Globus pallidus (tissue), 1 donor: ENCODE data around the gene CIAPIN1.
"Not testable (repeated sequence)": the region's sequence is repeated elsewhere in the genome, so short reads cannot be mapped to it uniquely, and the experiment has no call there.

ENCODE experiments used
- DNase-seq: peaks from one replicate; pipeline ENCODE4 v3.0.0-alpha.2; 2015; ENCODE audit warnings: low spot score

Gene CIAPIN1

DNA sequence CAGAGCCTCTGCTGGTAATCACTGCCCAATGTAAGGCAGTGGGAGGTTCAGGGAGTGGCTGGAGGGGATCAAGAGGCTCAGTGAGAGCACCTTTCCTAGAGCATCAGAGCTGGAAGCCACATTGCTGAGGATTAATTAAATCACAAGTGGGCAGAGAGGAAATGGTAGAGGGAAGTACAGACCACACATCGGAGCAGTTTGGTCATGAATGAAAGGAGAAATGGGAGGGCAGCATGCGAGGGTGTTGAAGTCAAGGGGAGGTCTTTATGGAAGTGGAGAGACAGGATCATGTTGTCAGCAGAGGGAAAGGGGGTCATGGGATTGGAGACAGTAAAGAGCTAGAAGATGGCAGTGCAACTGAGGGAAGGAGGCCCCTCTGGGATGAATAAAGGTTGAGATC, 40.3 kb downstream of the CIAPIN1 start:
- no peak for DNase-seq

DNA sequence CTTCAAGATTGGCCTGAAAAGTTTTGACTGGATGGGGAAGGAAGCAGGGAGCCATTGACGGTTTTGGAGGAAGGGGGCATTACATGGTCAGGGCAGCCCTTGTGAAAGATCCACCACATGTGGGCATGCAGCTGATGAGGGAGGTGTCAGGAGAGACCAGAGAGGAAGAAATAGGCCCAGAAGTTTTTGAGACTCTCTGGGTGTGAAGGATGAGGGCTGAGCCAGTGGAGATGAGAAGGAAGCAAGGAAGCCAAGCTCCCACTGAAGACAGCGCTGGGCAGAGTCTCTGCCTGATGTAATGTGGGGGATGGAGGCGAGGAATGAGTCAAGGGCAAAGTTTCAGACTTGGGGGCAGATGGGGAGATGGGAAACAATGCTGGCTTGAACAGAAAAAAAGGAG, 42.1 kb downstream of the CIAPIN1 start:
- no peak for DNase-seq

DNA sequence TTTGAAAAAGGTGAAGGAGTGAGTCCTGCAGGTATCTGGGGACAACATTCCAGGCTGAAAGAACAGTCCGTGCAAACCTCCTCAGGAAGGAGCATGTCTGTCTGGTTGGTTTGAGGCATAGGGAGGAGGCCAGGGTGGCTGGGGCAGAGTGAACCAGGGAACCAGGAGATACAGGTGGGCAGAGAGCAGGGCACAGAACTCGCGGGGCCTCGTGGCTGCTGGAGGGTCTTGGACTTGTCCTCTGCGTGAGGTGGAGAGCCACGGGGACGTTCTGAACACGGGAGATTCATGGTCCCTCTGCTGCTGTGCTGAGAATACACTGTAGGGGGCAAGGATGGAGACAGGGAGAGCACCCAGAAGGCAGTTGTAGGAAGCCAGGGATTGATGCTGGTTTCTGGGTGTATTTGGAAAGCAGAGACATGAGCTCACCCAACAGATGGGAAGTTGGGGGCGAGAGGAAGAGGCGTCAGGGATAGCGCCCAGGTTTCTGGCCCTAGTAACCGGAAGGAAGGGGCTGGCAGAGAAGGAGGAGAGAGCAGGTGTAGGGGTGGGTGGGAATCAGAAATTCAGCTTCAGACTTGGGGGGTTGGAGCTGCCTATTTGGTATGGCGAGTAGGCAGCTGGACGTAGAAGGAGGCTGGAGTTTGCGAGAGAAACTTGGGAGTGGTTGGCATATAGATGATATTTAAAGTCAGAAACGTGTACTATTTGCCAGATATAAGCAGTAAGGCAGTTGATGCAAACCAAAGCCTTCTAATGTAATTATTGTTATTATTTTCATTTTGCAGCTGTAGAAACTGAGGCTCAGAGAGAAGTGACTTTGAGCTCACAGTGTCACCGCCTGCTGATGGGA, 43.0 kb downstream of the CIAPIN1 start, which contains the start of gene CCL17:
CCL17 (plus strand) TSS at position 803 of the 853 bp plus-strand sequence. CDS start 9,166 bp downstream, outside the sequence.
- no peak for DNase-seq

DNA sequence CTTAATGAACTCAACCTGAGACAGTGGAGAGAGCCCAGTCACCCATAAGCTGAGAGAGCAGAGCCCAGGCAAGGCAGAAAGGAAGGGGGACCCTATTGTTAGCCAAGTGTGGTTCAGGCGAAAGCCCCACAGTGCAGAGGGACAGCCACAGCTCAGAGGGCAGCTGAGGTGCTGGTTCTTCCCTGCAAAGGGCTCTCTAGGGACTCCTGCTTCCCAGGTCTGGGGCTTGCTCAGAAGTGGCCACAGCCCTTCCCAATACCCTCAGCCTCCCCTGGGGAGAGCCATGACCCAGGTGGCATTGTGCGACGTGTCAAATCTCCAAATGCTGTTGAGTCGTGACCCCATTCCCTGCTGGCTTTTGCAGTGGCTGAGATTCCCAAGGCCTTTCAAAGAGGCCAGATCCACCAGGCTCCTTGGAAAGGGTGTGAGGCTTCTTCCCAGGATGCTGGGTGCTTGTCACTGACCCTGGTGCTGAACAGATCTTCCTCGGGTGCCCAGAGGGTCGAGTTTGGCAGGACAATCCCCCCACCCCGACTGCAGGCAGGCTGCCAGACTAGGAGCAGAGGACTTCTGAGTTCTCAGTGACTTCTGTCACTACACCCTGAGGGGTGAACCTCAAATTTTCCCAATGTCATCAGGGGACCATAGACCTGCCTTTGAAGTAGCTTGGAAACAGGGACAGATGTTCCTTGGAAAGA, 45.1 kb downstream of the CIAPIN1 start:
- DNase-seq, result no peak

DNA sequence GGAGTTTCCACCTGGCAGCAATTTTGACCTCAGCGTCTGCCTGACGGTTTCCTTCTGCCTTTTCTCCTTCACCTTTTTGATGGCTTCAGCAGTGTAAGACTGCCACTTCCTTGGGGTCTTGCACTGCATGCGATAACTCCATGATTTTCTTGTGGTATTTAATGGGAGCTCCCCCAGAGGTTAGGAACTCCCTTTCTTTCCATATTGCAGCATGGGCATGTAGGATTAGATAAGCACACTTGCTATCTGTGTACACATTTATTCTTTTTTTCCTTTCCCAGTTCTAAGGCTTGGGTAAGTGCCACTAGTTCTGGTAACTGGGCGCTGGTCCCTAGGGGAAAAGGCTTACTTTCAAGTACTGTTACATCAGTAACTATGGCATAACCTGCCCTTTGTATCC, 49.7 kb downstream of the CIAPIN1 start:
- DNase-seq, result not testable (repeated sequence)

DNA sequence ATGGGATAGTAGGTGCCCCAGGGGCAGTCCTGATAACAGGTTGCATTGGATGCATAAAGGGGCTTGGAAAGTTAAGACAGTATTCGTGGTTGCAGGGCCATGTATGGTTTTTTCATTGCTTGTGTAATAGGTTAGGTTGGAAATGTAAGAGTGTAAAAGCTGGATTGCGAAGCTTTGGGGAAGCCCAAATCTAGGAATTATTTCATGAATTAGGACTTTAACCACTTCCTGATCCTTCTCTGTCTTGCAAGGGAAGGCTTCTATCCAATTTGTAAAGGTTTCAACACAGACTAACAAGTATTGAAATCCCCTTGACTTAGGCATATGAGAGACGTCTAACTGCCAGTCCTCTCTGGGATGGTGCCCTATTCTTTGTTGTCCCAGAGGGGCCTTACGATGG, 50.4 kb downstream of the CIAPIN1 start:
- DNase-seq, result no peak

DNA sequence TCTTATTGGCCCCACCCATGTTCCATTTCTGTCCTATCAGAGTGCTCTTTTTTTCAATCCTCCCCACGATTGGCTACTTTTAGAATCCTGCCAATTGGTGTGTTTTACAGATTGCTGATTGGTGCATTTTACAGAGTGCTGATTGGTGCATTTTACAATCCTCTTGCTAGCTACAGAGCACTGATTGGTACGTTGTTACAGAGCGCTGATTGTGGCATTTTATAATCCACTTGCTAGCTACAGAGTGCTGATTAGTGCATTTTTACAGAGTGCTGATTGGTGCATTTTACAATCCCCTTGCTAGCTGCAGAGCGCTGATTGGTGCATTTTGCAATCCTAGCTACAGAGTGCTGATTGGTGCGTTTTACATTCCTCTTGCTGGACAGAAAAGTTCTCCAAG, 52.2 kb downstream of the CIAPIN1 start:
- no peak for DNase-seq

DNA sequence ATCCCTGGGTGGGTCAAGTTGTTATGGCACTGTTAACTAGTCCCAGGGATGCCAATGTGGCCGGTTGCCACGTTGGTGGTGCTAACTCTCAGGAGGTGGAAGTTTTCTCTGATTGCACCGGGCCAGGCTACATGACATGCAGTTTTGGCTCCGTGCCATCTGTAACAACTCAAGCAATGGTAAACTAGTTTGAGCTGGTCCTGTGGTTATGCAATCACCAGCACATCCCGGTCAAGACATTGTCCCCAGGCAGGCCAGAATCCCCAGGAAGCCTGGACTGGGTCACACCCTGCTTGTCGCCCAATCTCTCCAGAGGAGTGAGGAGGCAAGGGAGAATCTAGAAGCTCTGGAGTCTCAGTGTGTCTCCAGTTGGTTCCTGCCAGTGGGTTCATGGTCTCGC, 52.7 kb downstream of the CIAPIN1 start:
- no peak for DNase-seq

DNA sequence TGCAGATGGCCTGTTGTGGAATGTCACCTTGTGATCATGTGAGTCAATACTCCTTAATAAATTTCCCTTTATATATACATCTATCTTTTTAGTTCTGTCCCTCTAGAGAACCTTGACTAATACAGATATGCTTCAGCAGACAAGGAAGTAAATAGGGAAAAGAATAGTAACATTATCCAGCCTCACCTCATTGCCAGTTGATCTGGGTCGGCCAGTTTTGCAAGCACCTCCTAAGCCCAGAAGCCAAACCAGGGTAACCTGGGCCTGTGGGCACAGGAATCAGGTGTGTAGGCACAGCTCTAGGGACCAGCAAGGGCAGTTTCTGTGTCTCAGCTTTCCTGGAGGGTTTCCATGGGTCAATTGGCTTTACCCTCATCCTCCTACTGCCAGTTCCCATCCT, 54.5 kb downstream of the CIAPIN1 start:
- no peak for DNase-seq

DNA sequence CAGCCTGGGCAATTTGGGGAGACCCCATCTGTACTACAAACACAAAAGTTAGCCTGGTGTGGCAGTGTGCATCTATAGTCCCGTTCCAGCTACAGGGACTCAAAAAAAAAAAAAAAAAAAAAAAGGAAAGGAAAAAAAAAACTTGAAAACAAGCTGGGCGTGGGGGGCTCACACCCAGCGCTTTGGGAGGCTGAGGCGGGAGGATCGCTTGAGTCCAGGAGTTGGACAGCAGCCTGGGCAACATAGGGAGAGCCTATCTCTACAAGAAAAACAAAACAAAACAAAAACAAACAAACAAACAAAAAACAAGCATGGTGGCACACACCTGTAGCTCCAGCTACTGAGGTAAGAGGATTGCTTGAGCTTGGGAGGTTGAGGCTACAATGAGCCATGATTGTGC, 55.5 kb downstream of the CIAPIN1 start:
- no peak for DNase-seq

DNA sequence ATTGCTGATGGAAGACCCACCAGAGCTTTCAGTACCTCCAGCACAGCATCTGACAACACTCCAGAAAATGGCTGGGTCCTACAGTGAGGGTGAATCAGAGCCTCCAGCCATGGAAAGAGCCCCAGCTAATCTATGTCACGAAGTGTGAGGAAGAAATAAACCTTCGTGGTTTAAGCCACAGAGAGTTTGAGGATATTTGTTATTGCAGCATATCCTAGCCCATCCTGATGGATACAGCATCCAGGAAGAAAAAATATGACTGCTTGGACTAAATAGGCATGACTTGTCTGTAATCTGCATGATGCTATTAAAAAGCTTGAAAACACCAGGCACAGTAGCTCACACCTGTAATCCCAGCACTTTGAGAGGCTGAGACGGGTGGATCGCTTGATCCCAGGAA, 55.9 kb downstream of the CIAPIN1 start:
- no peak for DNase-seq

DNA sequence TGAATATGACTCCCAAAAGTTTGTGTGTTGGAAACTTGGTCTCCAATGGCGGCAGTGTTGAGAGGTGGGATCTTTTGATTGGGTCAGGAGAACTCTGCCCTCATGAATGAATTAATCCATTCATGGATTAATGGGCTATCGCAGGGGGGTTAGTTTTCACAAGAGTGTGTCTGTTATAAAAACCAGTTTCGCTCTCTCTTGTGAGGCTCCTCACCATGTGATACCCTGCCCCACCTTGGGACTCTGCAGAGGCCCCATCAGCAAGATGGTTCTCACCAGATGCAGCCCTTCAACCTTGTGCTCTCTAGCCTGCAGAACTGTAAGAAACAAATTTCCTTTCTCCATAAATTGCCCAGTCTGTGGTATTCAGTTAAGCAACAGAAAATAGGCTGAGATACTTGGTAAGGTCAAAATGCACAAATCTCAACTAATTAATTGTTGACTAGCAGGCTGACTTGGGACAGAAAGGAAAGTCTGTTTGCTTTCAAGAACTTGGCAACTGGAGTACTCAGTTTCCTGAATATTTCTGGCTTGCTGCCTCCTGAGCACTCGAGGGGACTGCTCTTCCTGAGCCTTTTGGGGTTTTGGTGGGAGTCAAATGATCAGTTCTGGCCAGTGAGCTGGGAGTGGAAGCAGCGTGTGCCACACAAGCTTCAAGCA, 56.4 kb downstream of the CIAPIN1 start:
- DNase-seq, result no peak

DNA sequence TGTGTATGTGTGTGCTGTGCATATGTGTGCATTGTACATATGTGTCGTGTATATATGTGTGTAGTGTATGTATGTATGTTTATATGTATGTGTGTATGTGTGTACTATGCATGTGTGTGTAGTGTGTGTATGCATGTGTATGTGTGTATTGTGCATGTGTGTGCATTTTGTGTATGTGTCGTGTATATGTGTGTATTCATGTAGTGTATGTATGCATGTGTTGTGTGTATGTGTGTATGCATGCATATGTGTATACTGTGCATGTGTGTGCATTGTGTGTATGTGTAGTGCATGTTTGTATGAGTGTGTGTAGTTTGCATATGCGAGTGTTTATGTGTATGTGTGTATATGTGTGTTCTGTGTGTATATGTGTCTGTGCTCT, 58.1 kb downstream of the CIAPIN1 start:
- no peak for DNase-seq

DNA sequence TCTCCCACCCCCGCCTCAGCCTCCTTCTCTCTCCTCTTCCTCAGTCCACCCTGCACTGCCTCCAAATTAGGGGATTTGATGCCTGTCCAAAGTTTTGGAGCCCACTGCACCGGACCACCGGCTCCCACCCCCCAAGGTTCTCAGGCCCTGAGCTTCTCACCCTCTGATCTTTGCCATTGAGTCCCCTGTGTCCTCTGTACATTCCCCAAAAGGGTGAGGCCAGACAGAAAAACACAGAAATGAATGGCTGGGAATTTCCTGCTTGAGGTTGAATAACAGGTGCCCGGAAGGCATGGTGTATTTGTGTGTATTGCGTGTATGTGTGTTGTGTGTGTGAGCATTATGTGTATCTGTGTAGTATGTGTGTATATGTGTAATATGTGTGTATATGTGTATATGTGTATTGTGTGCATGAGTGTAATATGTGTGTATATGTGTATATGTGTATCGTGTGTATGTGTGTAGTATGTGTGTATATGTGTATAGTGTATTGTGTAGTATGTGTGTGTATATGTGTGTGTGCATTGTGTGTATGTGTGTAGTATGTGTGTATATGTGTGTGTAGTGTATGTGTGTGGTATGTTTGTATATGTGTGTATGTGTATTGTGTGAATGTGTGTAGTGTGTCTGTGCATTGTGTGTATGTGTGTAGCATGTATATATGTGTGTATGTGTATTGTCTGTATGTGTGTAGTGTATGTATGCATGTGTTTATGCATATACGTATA, 58.7 kb downstream of the CIAPIN1 start:
- DNase-seq, result no peak

DNA sequence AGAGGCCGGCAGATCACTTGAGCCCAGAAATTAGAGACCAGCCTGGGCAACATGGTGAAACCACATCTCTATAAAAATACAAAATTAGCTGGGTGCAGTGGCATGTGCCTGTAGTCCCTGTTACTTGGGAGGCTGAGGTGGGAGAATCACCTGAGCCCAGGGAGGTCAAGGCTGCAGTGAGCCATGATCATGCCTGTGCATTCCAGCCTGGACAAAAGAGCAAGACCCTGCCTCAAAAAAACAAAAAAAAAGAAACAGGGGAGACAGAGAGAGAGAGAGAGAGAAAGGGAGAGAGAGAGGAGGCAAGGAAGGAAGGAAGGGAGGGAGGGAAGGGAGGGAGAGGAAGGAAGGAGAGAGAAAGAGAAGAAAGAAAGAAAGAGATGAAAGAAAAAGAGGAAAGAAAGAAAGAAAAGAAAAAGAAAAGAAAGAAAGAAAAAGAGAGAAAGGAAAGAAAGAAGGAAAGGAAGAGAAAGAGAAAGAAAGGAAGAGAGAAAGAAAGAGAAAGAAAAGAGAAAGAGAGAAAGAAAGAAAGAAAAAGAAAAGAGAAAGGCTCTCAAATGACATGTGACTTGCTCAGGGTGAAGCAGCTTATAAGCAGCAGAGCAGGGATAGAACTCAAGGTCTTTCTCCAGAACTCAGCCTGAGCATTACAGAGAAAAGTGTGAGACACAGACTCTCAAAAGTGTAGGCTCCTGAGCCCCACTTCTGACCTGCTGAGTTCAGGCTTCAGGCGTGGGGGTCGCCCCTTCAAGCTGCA, 59.4 kb downstream of the CIAPIN1 start:
- no peak for DNase-seq

DNA sequence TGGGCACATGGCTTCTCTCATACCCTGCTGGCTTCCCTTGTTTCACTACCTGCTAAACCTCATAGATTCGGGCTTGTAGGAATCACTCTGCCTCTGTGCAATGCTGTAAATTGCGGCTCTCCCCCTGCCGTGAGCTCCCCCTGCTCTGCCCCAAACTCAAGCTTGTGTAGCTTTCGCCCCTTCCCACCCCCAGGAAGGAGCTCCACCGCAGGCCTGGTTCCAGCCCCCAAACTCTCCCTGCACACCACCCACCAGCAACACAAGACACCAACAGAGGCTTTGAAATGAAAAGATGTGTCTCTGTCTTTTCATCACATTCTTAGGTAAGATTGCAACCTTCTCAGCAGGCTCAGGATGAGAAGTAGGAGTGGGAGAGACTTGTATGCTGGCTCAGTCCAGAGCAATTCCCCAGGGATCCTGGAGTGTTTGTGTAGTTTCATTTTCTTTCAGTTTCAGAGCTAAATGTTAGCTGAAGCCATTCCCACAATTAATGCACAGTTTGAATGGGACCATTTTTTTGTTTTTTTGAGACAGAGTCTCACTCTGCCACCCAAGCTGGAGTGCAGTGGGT, 60.7 kb downstream of the CIAPIN1 start:
- DNase-seq, result no peak

DNA sequence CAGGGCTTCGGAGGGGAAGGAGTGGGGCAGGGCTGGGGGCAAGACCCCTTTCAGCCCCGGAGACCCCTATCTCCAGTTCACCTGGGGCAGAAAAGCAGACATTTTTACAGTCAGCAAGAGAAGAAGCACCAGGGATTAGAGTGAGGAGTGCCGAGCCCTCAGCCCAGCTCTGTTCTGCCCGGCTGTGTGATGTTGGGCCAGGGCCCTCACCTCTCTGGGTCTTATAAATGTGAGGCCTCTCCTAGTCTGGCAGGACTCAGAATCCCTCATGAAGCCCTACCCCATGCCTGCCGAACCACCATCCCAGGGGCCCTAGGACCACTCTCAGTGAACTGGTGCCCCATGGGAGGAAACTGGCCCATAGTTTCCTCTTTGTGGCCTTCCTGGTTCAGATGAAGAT, 62.1 kb downstream of the CIAPIN1 start:
- no peak for DNase-seq

DNA sequence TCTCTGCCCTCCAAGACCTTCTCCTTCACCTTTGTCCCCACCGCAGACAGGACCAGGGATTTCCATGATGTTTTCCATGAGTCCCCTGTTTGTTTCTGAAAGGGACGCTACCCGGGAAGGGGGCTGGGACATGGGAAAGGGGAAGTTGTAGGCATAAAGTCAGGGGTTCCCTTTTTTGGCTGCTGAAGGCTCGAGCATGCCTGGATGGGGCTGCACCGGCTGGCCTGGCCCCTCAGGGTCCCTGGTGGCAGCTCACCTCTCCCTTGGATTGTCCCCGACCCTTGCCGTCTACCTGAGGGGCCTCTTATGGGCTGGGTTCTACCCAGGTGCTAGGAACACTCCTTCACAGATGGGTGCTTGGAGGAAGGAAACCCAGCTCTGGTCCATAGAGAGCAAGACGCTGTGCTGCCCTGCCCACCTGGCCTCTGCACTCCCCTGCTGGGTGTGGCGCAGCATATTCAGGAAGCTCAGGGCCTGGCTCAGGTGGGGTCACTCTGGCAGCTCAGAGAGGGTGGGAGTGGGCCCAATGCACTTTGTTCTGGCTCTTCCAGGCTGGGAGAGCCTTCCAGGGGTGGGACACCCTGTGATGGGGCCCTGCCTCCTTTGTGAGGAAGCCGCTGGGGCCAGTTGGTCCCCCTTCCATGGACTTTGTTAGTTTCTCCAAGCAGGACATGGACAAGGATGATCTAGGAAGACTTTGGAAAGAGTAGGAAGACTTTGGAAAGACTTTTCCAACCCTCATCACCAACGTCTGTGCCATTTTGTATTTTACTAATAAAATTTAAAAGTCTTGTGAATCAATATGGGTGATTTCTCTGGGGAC, 62.7 kb downstream of the CIAPIN1 start:
- DNase-seq, result no peak

DNA sequence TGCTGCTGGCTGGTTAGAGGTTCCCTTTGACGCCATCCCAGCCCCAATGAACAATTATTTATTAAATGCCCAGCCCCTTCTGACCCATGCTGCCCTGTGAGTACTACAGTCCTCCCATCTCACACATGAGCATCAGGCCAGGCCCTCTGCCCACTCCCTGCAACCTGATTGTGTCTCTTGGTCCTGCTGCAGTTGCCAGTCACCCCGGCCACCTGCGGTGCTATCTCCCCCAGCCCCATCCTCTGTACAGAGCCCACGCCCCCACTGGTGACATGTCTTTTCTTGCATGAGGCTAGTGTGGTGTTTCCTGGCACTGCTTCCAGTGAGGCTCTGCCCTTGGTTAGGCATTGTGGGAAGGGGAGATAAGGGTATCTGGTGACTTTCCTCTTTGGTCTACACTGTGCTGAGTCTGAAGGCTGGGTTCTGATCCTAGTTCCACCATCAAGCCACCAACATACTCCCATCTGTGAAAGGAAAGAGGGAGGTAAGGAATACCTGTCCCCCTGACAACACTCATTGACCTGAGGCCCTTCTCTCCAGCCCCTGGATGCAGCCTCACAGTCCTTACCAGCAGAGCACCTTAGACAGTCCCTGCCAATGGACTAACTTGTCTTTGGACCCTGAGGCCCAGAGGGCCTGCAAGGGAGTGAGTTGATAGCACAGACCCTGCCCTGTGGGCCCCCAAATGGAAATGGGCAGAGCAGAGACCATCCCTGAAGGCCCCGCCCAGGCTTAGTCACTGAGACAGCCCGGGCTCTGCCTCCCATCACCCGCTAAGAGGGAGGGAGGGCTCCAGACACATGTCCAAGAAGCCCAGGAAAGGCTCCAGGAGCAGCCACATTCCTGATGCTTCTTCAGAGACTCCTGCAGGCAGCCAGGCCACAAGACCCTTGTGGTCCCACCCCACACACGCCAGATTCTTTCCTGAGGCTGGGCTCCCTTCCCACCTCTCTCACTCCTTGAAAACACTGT, 63.6 kb downstream of the CIAPIN1 start:
- no peak for DNase-seq
